GM12801 (cell line): ENCODE measurements around the gene FAM184A.

Experiments
- CTCF ChIP-seq: IDR thresholded peaks from one replicate; pipeline ENCODE4 v1.5.1; 2011; ENCODE audit warnings: control low read depth; ENCODE audit not compliant: insufficient read length; ENCODE audit errors: extremely low read depth

The FAM184A gene

GRCh38 chr6:119079283-119079809, 882 bp upstream of the FAM184A start:
- no peak for TF ChIP-seq CTCF

GRCh38 chr6:119077643-119078375, 655 bp downstream of the FAM184A start:
- no peak for TF ChIP-seq CTCF

- no peak for TF ChIP-seq CTCF
Observed at GRCh38 chr6:119077391-119077642, 1.1 kb downstream of the FAM184A start.

- no peak for TF ChIP-seq CTCF
Observed at GRCh38 chr6:119076576-119077390, 1.7 kb downstream of the FAM184A start.

GRCh38 chr6:119076173-119076572, 2.3 kb downstream of the FAM184A start:
- no peak for TF ChIP-seq CTCF

GRCh38 chr6:119075200-119075981, 3.1 kb downstream of the FAM184A start:
- no peak for TF ChIP-seq CTCF
